Endothelial cell of umbilical vein (primary cell): ENCODE results near the gene ZC3H7A. TPM values are rescaled to one million over a fixed set of nuclear protein-coding genes. Genes with fewer than 3 reads are reported as not detected.
"Not testable (repeated sequence)": the region's sequence is repeated elsewhere in the genome, so short reads cannot be mapped to it uniquely, and the experiment has no call there.

ENCODE experiments used
- BruUV-seq: library from RNA; stranded (reverse); fragments of 400-500 nt; replicated peaks from 2 replicates; lab custom pipeline; 2021; lab: Mats Ljungman, UMichigan
- CTCF ChIA-PET: fragments of 300-600, 350-600 bp; sonication (Branson Sonifier 250); formaldehyde crosslinking; loops from one replicate; lab custom pipeline; 2021; ENCODE audit warnings: antibody characterized with exemption, inconsistent platforms; lab: Charles Lee
- POLR2A ChIA-PET: fragments of 300-600, 350-600 bp; sonication (Branson Sonifier 250); formaldehyde crosslinking; loops from one replicate; lab custom pipeline; 2021; ENCODE audit warnings: antibody characterized with exemption, inconsistent platforms; lab: Charles Lee
- DNase-seq: peaks from one replicate; pipeline ENCODE4 v3.0.0-alpha.2; 2011; ENCODE audit warnings: low read depth, low spot score
- FAIRE-seq: peaks from 2 replicates; lab custom pipeline; 2011; peaks lifted over from hg19 to GRCh38; lab: Jason Lieb, UNC
- H2AFZ ChIP-seq: 2 replicates; pipeline ENCODE4 v1.6.0; 2012; ENCODE audit warnings: low read depth, low read length, control low read depth, inconsistent platforms
- H3K27ac ChIP-seq: 2 replicates; pipeline ENCODE4 v1.5.1; 2011; ENCODE audit warnings: low read depth, mild to moderate bottlenecking, control low read depth, low read length, moderate library complexity; ENCODE audit not compliant: insufficient read depth
- H3K27me3 ChIP-seq, 2 experiments: 2 replicates each; pipeline versions ENCODE4 v1.6.0 to v1.6.1; 2011; ENCODE audit warnings: low read length in 2 of 2, mixed read lengths in 1 of 2; ENCODE audit not compliant: control insufficient read depth in 2 of 2, insufficient read depth in 2 of 2
- H3K36me3 ChIP-seq, 2 experiments: 2 replicates in 1 of 2; 3 replicates in 1 of 2; pipeline ENCODE4 v1.5.1; 2011; ENCODE audit warnings: low read length in 2 of 2, mild to moderate bottlenecking in 1 of 2, moderate library complexity in 1 of 2; ENCODE audit not compliant: control insufficient read depth in 2 of 2, insufficient read depth in 2 of 2; ENCODE audit errors: extremely low read depth in 1 of 2
- H3K4me1 ChIP-seq: 3 replicates; pipeline ENCODE4 v1.5.1; 2011; ENCODE audit warnings: mild to moderate bottlenecking, low read length; ENCODE audit not compliant: control insufficient read depth, insufficient read depth; ENCODE audit errors: extremely low read depth
- H3K4me2 ChIP-seq: 2 replicates; pipeline ENCODE4 v1.6.1; 2011; ENCODE audit warnings: low read length, control low read depth, mixed read lengths; ENCODE audit not compliant: insufficient read depth
- H3K4me3 ChIP-seq, 3 experiments: fragments of 200-600 bp in 1 of 3; sonication (generic), shearing (Covaris generic) in 1 of 3; replicated peaks in 1 of 3; 2 replicates each; pipeline ENCODE4 v1.5.1; 2011 to 2016; ENCODE audit warnings: control low read depth in 3 of 3, low read length in 3 of 3, mild to moderate bottlenecking in 2 of 3, inconsistent platforms in 1 of 3, low read depth in 1 of 3, moderate library complexity in 1 of 3; ENCODE audit not compliant: insufficient read depth in 1 of 3
- H3K79me2 ChIP-seq: 2 replicates; pipeline ENCODE4 v1.6.0; 2012; ENCODE audit warnings: low read length, inconsistent platforms; ENCODE audit not compliant: control insufficient read depth, insufficient read depth
- H3K9ac ChIP-seq: replicated peaks from 2 replicates; pipeline ENCODE3; 2011; ENCODE audit warnings: low read length, control low read depth; ENCODE audit not compliant: insufficient read depth; ENCODE audit errors: extremely low read depth
- H3K9me1 ChIP-seq: replicated peaks from 3 replicates; pipeline ENCODE4 v1.6.0; 2011; ENCODE audit warnings: mild to moderate bottlenecking, low read length; ENCODE audit not compliant: control insufficient read depth, insufficient read depth; ENCODE audit errors: extremely low read depth
- H3K9me3 ChIP-seq: replicated peaks from 2 replicates; pipeline ENCODE4 v1.5.1; 2012; ENCODE audit warnings: low read length, inconsistent platforms; ENCODE audit not compliant: control insufficient read depth, insufficient read depth
- H4K20me1 ChIP-seq: replicated peaks from 2 replicates; pipeline ENCODE3; 2011; ENCODE audit warnings: mild to moderate bottlenecking, low read length; ENCODE audit not compliant: control insufficient read depth, insufficient read depth; ENCODE audit errors: extremely low read depth
- EZH2 ChIP-seq: IDR thresholded peaks from 2 replicates; pipeline ENCODE4 v1.6.1; 2012; ENCODE audit warnings: borderline replicate concordance, low read depth, mild to moderate bottlenecking, moderate library complexity, low read length, inconsistent platforms; ENCODE audit not compliant: severe bottlenecking
- FOS ChIP-seq: IDR thresholded peaks from 2 replicates; pipeline ENCODE4 v1.6.1; 2011; ENCODE audit warnings: mild to moderate bottlenecking, low read length, moderate library complexity, borderline replicate concordance; ENCODE audit not compliant: insufficient read depth
- GATA2 ChIP-seq: IDR thresholded peaks from 2 replicates; pipeline ENCODE4 v1.7.0; 2011; ENCODE audit warnings: low read depth, mild to moderate bottlenecking, moderate library complexity, mixed read lengths, low read length; ENCODE audit not compliant: insufficient read length, insufficient read depth
- JUN ChIP-seq: IDR thresholded peaks from 2 replicates; pipeline ENCODE4 v1.6.1; 2011; ENCODE audit warnings: borderline replicate concordance, low read depth; ENCODE audit not compliant: insufficient read length, insufficient read depth
- MYC ChIP-seq: IDR thresholded peaks from one replicate; pipeline ENCODE4 v1.6.1; 2011; ENCODE audit warnings: mild to moderate bottlenecking, low read depth, low read length
- POLR2A ChIP-seq: IDR thresholded peaks from 2 replicates; pipeline ENCODE4 v1.6.1; 2012; ENCODE audit warnings: low read depth, mild to moderate bottlenecking, control low read depth, low read length
- POLR2AphosphoS5 ChIP-seq: IDR thresholded peaks from 2 replicates; pipeline ENCODE4 v1.6.1; 2012; ENCODE audit warnings: low read depth, mild to moderate bottlenecking, control low read depth, low read length, moderate library complexity; ENCODE audit not compliant: insufficient read depth
- dilution Hi-C: fragments of 300-500 bp; cut with MboI; formaldehyde crosslinking; loops from one replicate; pipeline ENCODE4 v1.15.0; 2019; ENCODE audit warnings: low sequenced_read_pairs; ENCODE audit not compliant: extremely low pct_ligation_motif_present
- intact Hi-C: fragments of 100-400 bp; cut with micrococcal nuclease; formaldehyde crosslinking; loops from one replicate; pipeline ENCODE4 v1.10.0; 2022
- polyA plus RNA-seq, 4 experiments: library from polyadenylated mRNA; depleted of rRNA in 3 of 4; stranded (reverse) in 3 of 4; unstranded in 1 of 4; fragments of >200 nt; gene quantifications; 2 replicates each; pipeline versions ENCODE4 v1.2.1 to v1.2.3, GENCODE V29; 2011 to 2012; ENCODE audit warnings: missing spikeins in 1 of 4
- total RNA-seq: library from RNA; stranded (reverse); gene quantifications from 2 replicates; pipeline ENCODE4 v1.2.3, GENCODE V29; 2021
- TF ChIP-seq, protein P1 (sequence below): IDR thresholded peaks from 2 replicates; pipeline ENCODE4 v1.6.1; 2011; ENCODE audit not compliant: insufficient read depth, insufficient read length
- TF ChIP-seq, protein P2 (sequence below), 2 donors: IDR thresholded peaks; 1 replicate in 1 of 2; 2 replicates in 1 of 2; pipeline ENCODE4 v1.5.1; 2011; ENCODE audit warnings: low read length in 2 of 2, mild to moderate bottlenecking in 2 of 2, moderate library complexity in 2 of 2, control low read depth in 1 of 2, inconsistent platforms in 1 of 2, low read depth in 1 of 2; ENCODE audit not compliant: insufficient read depth in 1 of 2; ENCODE audit errors: extremely low read depth in 1 of 2

The ZC3H7A gene
- total and polyA plus RNA-seq, 2 donors (not counting 3 experiments of a cell fraction or from before 2014, with no cell fraction given) = 44.1 to 78.0 TPM

DNA sequence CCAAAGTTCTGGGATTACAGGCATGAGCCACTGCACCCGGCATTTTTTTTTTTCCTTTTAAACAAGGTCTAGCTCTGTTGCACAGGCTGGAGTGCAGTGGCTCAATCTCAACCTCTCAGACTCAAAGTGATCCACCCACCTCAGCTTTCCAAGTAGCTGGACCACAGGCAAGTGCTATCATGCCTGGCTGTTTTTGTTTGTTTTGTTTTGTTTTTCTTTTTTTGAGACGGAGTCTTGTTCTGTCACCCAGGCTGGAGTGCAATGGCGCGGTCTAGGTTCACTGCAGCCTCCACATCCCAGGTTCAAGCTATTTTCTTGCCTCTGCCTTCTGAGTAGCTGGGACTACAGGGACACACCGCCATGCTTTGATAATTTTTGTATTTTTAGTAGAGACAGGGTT is 19.1 kb upstream of the ZC3H7A start:
- TF ChIP-seq POLR2A (no peak), GATA2 (no peak), JUN (no peak), FOS (no peak), MYC (no peak), POLR2AphosphoS5 (no peak), EZH2 (no peak)
- TF ChIP-seq, protein P1, sequence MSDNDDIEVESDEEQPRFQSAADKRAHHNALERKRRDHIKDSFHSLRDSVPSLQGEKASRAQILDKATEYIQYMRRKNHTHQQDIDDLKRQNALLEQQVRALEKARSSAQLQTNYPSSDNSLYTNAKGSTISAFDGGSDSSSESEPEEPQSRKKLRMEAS = no peak
- TF ChIP-seq, protein P2, sequence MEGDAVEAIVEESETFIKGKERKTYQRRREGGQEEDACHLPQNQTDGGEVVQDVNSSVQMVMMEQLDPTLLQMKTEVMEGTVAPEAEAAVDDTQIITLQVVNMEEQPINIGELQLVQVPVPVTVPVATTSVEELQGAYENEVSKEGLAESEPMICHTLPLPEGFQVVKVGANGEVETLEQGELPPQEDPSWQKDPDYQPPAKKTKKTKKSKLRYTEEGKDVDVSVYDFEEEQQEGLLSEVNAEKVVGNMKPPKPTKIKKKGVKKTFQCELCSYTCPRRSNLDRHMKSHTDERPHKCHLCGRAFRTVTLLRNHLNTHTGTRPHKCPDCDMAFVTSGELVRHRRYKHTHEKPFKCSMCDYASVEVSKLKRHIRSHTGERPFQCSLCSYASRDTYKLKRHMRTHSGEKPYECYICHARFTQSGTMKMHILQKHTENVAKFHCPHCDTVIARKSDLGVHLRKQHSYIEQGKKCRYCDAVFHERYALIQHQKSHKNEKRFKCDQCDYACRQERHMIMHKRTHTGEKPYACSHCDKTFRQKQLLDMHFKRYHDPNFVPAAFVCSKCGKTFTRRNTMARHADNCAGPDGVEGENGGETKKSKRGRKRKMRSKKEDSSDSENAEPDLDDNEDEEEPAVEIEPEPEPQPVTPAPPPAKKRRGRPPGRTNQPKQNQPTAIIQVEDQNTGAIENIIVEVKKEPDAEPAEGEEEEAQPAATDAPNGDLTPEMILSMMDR (IDR thresholded peaks at IDR 0.05; ENCODE audit: extremely low read depth in 1 of 2, insufficient read depth in 1 of 2, low read depth in 1 of 2, low read length in 2 of 2) = no peak
- dilution Hi-C loops (no loop called here), intact Hi-C loops (no loop called here)
- POLR2A ChIA-PET = no interaction called here
- no peaks in the 10 kb centered on the region for H3K79me2 ChIP-seq
- CTCF ChIA-PET = interaction anchor here (1.4 to 2.8 kb wide), 4 partner anchors 19 to 252 kb away, joined by 3 to 8 read pairs (median 4); partner anchors contain the start of gene ZC3H7A
- no peak overlapping the region for H3K9ac ChIP-seq
- no peaks in the 10 kb centered on the region for H3K9me3 ChIP-seq
- FAIRE-seq (no peak), DNase-seq (no peak)
- no peak overlapping the region for H2AFZ ChIP-seq
- no peaks in the 10 kb centered on the region for H3K27me3 ChIP-seq
- H3K4me1 ChIP-seq = no peaks in the 10 kb centered on the region
- BruUV-seq = no TSS peak
- no peak overlapping the region for H3K27ac ChIP-seq
- no peaks in the 10 kb centered on the region for H3K9me1 ChIP-seq
- H3K36me3 ChIP-seq = no peaks in the 10 kb centered on the region
- no peak overlapping the region for H3K4me2 ChIP-seq
- no peak overlapping the region for H3K4me3 ChIP-seq
- H4K20me1 ChIP-seq = no peaks in the 10 kb centered on the region

DNA sequence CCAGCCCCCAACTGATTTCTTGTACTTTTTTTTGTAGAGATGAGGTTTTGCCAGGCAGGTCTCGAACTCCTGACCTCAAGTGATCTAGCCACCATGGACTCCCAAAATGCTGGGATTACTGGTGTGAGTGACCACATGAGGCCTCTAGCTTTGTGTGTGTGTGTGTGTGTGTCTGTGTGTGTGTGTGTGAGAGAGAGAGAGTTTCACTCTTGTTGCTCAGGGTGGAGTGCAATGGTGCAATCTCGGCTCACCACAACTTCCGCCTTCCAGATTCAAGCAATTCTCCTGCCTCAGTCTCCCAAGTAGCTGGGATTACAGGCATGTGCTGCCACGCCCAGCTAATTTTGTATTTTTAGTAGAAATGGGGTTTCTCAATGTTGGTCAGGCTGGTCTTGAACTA is 17.7 kb upstream of the ZC3H7A start:
- intact Hi-C loops, H3K79me2 ChIP-seq, H2AFZ ChIP-seq, DNase-seq, POLR2A ChIA-PET, H3K36me3 ChIP-seq, H3K9ac ChIP-seq, BruUV-seq, H3K4me1 ChIP-seq, H3K9me3 ChIP-seq, H4K20me1 ChIP-seq, H3K9me1 ChIP-seq, dilution Hi-C loops, H3K27me3 ChIP-seq, H3K4me2 ChIP-seq, H3K27ac ChIP-seq, H3K4me3 ChIP-seq, FAIRE-seq: not testable (repeated sequence)
- CTCF ChIA-PET = interaction anchor here (1.1 to 2.8 kb wide), 5 partner anchors 11 to 407 kb away, joined by 4 to 11 read pairs (median 7); partner anchors contain the start of gene ZC3H7A
